NK-92 (cell line): ENCODE data around the gene SYMPK.
"Not testable (repeated sequence)": the region's sequence is repeated elsewhere in the genome, so short reads cannot be mapped to it uniquely, and the experiment has no call there.

Experiments used
- DNase-seq: peaks from one replicate; lab custom pipeline; 2025; ENCODE audit not compliant: unreplicated experiment; lab: John Stamatoyannopoulos, UW

SYMPK gene

DNA sequence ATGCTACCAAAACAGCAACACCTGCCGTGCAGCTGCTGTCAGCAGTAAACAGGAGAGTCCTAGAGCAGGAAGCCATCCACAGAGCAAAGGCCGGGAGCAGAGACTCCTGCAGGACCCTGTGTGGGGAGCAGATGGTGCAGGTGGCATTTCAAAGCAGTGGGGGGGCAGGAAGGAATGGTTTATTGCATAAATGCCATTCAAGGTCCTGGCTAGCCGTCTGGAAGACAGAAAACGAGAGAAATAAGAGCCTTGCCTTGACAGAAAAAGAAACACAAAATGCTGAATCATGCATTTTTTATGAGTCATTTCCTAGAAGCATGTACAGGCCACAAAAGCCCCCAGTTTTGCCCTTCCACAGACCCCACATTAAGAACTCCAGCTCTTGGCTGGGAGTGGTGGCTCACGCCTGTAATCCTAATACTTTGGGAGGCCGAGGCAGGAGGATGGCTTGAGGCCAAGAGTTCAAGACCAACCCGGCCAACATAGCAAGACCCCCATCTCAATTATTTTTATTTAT, 53.2 kb downstream of the SYMPK start:
- DNase-seq, result no peak

DNA sequence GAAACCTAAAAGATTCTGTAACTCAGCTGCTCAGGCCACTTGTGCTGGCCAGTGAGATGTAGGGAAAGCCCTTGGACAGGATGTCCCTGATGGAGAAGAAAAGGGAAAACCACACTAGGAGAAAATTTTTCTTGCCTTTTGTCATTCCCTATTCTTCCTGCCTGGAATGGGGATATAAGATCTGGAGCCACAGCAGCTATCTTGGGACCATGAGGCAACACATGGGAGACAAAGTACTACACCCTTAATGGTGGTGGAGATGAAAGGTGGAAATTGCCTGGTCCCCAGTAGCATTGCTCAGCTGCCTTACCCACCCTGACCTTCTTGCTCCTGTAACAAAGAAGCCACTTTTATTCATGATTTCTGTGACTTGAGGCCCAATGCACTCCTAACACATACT, 57.2 kb downstream of the SYMPK start:
- no peak for DNase-seq

DNA sequence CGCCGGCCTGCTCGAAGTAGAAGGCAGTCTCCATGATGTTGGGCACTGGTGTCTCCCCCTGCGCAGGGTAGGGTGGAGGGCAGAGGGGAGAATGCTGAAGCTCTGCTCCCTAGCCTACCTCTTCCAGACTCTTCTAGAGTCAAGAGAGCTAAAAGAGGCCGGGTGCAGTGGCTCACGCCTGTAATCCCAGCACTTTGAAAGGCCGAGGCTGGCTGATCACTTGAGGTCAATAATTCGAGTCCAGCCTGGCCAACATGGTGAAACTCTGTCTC, 58.1 kb downstream of the SYMPK start:
- DNase-seq, result no peak

DNA sequence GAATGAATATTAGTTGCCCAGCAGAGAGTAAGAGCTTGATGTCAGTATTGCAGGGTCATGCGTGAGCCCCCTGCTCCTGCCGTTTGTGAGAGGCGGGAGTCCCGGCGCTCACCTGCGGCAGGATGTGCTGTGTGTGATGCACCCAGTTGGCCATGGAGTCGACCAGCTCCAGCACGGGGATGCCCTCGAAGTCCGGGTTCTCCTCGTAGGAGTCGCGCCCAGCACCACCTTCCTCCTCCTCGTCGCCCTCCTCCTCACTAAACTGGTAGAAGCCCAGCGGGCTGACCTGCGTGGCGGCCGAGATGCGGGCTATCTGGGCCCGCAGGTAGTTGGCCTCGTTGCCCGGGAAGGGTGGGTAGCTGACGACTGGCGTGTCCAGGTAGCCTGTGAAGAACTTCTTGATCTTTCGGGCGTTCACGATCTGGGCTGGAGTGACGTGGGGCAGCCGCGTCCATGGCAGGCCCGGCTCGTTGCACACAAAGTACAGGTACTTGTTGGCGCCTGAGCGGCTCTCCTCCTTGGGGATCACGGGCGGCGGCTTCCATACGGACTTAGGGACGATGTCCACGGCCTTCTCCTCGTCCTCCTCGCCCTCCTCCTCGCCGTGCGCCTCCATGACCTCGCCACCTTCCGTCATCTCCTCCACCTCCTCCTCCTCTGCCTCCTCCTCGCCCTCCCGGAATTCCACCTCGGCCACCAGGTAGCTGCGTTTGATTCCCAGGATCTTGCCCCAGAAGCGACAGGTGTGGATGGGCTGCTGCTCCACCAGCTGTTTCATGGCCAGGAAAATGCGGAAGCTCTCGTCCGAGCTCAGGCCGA, 58.6 kb downstream of the SYMPK start:
- no peak for DNase-seq

GRCh38 chr19:45801603-45802175, 61.3 kb downstream of the SYMPK start:
- no peak for DNase-seq

DNA sequence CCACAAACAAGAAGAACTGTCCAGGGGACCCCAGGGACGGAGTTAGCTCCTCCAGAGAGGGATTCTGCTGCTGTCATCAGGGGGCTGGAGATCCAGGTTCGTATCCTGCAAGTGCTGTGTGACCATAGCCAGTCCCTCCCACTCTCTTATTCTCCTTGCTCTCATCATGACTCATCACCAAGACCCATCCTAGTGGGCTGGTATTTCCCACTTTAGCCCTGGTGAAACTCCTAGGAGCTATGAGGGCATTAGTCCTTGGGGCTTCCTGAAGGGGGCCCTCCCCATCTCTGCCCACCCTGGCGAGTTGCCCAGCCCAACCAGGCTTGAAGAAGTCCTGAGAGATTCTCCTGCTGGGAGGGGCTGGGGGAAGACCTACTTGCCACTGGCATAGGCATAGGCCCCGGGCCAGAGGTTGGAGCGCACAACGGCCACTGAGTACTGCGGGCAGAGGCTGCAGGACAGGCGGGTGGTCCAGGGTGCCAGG, 62.8 kb downstream of the SYMPK start:
- DNase-seq, result no peak

GRCh38 chr19:45799541-45799940, 63.4 kb downstream of the SYMPK start:
- not testable (repeated sequence) for DNase-seq

GRCh38 chr19:45798995-45799517, 63.9 kb downstream of the SYMPK start:
- no peak for DNase-seq

DNA sequence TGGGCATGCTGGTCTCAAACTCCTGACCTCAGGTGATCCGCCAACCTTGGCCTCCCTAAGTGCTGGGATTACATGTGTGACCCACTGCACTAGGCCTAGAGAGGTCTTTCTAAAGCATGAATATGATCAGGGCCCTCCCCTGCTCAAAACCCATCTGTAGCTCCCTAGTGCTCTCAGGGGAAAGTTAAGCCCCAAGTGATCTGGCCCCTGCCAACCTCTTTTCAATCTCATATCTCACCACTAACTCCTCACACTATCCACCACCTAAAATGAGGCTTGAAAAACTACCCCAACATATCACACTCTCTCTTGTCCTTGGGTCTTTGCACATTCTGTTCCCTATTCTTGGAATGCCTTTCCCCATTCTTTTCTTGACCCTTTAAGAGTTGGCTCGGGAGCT, 68.3 kb downstream of the SYMPK start:
- DNase-seq, result no peak

- DNase-seq, result no peak
Measured at GRCh38 chr19:45793876-45794275, 69.1 kb downstream of the SYMPK start.

GRCh38 chr19:45793178-45793564, 69.8 kb downstream of the SYMPK start:
- DNase-seq, result no peak

DNA sequence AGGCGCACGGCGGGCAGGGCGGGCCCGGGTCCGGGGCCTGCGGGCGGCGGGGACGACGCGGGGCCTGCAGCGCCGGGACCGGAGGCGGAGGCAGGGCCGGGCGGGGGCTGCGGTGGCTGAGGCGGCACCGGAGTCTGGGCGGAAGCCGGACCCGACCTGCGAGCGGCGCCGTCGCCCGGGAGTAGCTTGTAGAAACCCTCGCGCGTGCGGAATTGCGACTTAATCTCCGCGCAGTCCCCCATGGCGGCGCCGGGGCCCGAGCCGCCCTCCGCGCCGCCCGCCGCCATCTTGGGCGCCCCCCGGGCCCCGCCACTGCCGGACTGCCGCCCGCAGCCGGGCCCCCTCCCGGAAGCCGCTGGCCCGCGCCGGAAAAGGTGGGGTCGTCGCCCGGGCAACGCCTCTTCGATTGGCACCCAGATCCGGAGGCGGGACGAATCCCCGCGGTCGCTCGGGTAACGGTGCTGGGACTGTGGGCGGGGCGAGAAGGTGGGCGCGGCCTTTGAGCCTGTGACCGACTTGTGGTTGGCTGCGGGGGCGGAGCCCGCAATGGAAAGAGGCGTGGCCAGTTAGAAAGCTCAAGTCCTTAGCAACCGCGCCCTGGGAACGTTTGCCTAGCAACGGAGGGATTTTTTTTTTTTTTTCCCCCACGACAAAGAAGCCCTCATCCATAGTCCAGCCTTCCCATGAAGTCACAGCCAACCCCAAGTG, 70.3 kb downstream of the SYMPK start, which contains the start of gene DMWD:
Gene DMWD, minus strand, starts transcription at position 376 of the 708 bp plus-strand sequence. Its CDS starts 89 bp downstream, at position 287.
- peak; percentile 88 for DNase-seq

DNA sequence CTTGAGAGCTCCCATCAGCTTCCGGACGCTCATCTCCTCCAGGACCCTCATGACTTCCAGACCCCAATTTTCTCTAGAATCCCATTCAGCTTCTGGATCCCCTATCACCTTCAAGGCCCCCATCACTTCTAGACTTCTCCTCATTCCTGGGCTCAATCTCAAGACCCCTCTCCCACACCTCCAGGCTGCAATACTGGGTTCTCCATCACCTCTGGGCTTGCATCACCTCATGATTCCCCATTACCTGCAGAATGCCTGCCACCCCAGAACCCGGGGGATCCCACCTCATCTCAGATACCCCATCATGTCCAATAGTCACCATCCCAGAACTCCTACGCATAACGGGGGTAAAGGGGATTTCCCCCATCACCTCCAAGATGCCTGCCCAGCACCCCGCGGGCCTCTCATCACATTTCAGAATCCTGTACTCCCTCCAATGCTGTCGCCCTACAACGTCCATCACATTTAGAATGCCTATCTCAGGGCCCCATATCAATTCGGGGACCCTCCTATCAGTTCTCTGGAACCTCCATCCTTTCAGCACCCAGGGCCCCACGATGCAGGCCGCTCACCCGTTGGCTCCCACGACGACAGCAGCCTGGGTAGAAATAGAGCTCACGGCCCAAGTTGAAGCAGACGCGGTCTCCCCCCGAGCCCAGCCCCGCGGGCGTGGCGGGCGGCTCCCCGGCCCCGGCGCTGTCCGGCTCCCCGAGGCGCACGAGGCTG, 71.0 kb downstream of the SYMPK start:
- no peak for DNase-seq

- no peak for DNase-seq
Measured at GRCh38 chr19:45790942-45791341, 72.0 kb downstream of the SYMPK start.

GRCh38 chr19:45789035-45789786, 73.7 kb downstream of the SYMPK start:
- DNase-seq, result no peak

- DNase-seq, result no peak
Measured at GRCh38 chr19:45786533-45786894, 76.4 kb downstream of the SYMPK start.

- no peak for DNase-seq
Measured at GRCh38 chr19:45785781-45786532, 77.0 kb downstream of the SYMPK start.

GRCh38 chr19:45785097-45785496, 77.8 kb downstream of the SYMPK start:
- DNase-seq, result no peak

- DNase-seq, result no peak
Measured at GRCh38 chr19:45784096-45784495, 78.9 kb downstream of the SYMPK start.
